Ammon's horn (tissue), 1 donor: ENCODE data around the gene TEX47.
A peak's percentile ranks its signal among the peaks of the same experiment; 100 is the strongest.

Experiments used
- DNase-seq: peaks from one replicate; pipeline ENCODE4 v3.0.0-alpha.2; 2016; ENCODE audit warnings: low spot score

TEX47 gene

GRCh38 chr7:88795553-88795952 lies at the start of gene TEX47:
Gene TEX47 (minus strand): TSS chr7:88795737. CDS start chr7:88794942, 795 bp downstream.
- DNase-seq, result no peak

GRCh38 chr7:88845091-88845490 lies 49.6 kb upstream of the TEX47 start:
- DNase-seq, result no peak

- DNase-seq, result no peak
Observed at GRCh38 chr7:88842201-88842600, 46.7 kb upstream of the TEX47 start.

- peak; percentile 17 for DNase-seq
Observed at GRCh38 chr7:88835147-88835728, 39.7 kb upstream of the TEX47 start.

GRCh38 chr7:88826222-88826621 lies 30.7 kb upstream of the TEX47 start:
- DNase-seq, result no peak

GRCh38 chr7:88818552-88818951 lies 23.0 kb upstream of the TEX47 start:
- DNase-seq, result no peak

GRCh38 chr7:88806280-88807037 lies 10.9 kb upstream of the TEX47 start:
- DNase-seq, result no peak

GRCh38 chr7:88801046-88801445 lies 5.5 kb upstream of the TEX47 start:
- no peak for DNase-seq

GRCh38 chr7:88792361-88792760 lies 3.2 kb downstream of the TEX47 start:
- no peak for DNase-seq

- DNase-seq, result no peak
Observed at GRCh38 chr7:88791891-88792290, 3.6 kb downstream of the TEX47 start.

- DNase-seq, result no peak
Observed at GRCh38 chr7:88789480-88790064, 6.0 kb downstream of the TEX47 start.

- DNase-seq, result no peak
Observed at GRCh38 chr7:88787777-88788176, 7.8 kb downstream of the TEX47 start.

- DNase-seq, result no peak
Observed at GRCh38 chr7:88775838-88776237, 19.7 kb downstream of the TEX47 start.

- DNase-seq, result no peak
Observed at GRCh38 chr7:88772776-88773175, 22.8 kb downstream of the TEX47 start.

- DNase-seq, result no peak
Observed at GRCh38 chr7:88771417-88771816, 24.1 kb downstream of the TEX47 start.

- no peak for DNase-seq
Observed at GRCh38 chr7:88761779-88762178, 33.8 kb downstream of the TEX47 start.

GRCh38 chr7:88760136-88760515 lies 35.4 kb downstream of the TEX47 start:
- no peak for DNase-seq

GRCh38 chr7:88759230-88760135 lies 36.1 kb downstream of the TEX47 start, which contains the start of gene ZNF804B:
Gene ZNF804B (plus strand): TSS chr7:88759700. CDS start chr7:88759977, 277 bp downstream.
- peak; percentile 6 for DNase-seq

- peak; percentile 62 for DNase-seq
Observed at GRCh38 chr7:88758381-88759229, 36.9 kb downstream of the TEX47 start.

GRCh38 chr7:88757371-88757770 lies 38.2 kb downstream of the TEX47 start:
- DNase-seq, result no peak

- no peak for DNase-seq
Observed at GRCh38 chr7:88756802-88757201, 38.7 kb downstream of the TEX47 start.
